ENCODE measurements around the gene ABTB1.
"Not testable (repeated sequence)": the region's sequence is repeated elsewhere in the genome, so short reads cannot be mapped to it uniquely, and the experiment has no call there.

The ABTB1 gene

GRCh38 chr3:127673191-127674100, 694 bp downstream of the ABTB1 start:
- peak; percentile 65 for DNase-seq

GRCh38 chr3:127674101-127674721, 1.5 kb downstream of the ABTB1 start:
- no peak for DNase-seq

- DNase-seq = no peak
Observed at GRCh38 chr3:127674790-127675189, 2.0 kb downstream of the ABTB1 start.

- no peak for DNase-seq
Observed at GRCh38 chr3:127675651-127676391, 3.1 kb downstream of the ABTB1 start.

GRCh38 chr3:127676456-127676855, 3.7 kb downstream of the ABTB1 start:
- DNase-seq = no peak

- no peak for DNase-seq
Observed at GRCh38 chr3:127676921-127677351, 4.2 kb downstream of the ABTB1 start.

- no peak for DNase-seq
Observed at GRCh38 chr3:127677541-127678314, 5.0 kb downstream of the ABTB1 start.

GRCh38 chr3:127678315-127678599, 5.5 kb downstream of the ABTB1 start:
- no peak for DNase-seq

- no peak for DNase-seq
Observed at GRCh38 chr3:127678611-127679533, 6.1 kb downstream of the ABTB1 start.

GRCh38 chr3:127679534-127680145, 6.9 kb downstream of the ABTB1 start:
- DNase-seq = no peak

GRCh38 chr3:127680146-127680661, 7.5 kb downstream of the ABTB1 start:
- DNase-seq = no peak

- DNase-seq = no peak
Observed at GRCh38 chr3:127680798-127681221, 8.1 kb downstream of the ABTB1 start.

GRCh38 chr3:127682175-127682554, 9.4 kb downstream of the ABTB1 start:
- DNase-seq = not testable (repeated sequence)

- no peak for DNase-seq
Observed at GRCh38 chr3:127682561-127682960, 9.8 kb downstream of the ABTB1 start.

- no peak for DNase-seq
Observed at GRCh38 chr3:127684871-127685707, 12.3 kb downstream of the ABTB1 start.

- no peak for DNase-seq
Observed at GRCh38 chr3:127685708-127686511, 13.2 kb downstream of the ABTB1 start.

GRCh38 chr3:127686512-127686894, 13.8 kb downstream of the ABTB1 start:
- no peak for DNase-seq

GRCh38 chr3:127687228-127687737, 14.5 kb downstream of the ABTB1 start:
- DNase-seq = no peak

GRCh38 chr3:127688022-127688415, 15.3 kb downstream of the ABTB1 start:
- DNase-seq = no peak

All from T1000 (cell line).